GM21390 (cell line): ENCODE results near the gene ZIM2.
"Not testable (repeated sequence)": the region's sequence is repeated elsewhere in the genome, so short reads cannot be mapped to it uniquely, and the experiment has no call there.

Source experiments
- ATAC-seq: cut with Tn5 transposase; IDR thresholded peaks from one replicate; pipeline ENCODE4 v1.9.1; 2021; ENCODE audit not compliant: unreplicated experiment

The ZIM2 gene

GRCh38 chr19:56840451-56841192 is at the start of gene ZIM2, which contains the start of gene PEG3:
ZIM2 (minus strand) TSS chr19:56840726; CDS start chr19:56824277, 16,449 bp downstream.
PEG3 (minus strand) TSS chr19:56840726; CDS start chr19:56824655, 16,071 bp downstream.
- no peak for ATAC-seq

DNA sequence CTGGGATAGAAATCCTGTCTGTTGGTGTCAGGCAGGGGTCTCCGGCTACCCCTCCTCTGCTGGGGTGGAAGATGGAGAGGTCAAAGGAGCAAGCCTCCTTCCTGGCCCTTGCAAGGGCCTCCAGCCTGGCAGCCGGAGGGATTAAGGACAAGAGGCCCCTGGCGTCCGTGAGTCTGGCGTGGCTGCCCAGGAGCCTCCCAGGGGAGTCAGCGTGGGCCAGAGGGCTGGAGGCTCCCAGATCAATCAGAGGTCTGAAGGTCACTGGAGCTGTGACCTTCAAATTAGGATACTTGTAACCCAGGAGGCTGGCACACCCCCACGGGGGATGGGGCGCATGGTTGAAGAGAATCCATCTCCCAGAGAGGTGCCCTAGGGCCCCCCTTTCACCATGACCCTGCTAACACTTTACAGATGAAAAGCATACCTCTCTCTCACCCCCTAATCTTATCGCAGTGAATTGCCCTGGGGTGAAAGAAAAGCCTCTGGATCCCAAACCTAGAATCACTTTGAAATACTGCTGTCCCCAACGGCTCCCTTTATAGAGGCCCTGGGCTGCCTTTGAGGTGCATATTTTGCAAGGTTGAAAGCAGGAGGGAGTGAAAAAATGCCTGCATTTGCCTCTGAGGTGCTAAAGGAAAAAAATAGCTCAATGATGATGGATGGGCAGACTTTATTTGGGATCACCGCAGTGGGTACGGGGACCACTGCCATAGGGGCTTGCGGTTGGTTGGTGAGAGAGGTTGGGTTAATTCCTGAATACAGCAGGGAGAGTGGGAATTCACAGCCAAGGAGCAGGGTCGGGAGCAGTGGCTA is 44.9 kb upstream of the ZIM2 start:
- ATAC-seq, result no peak

DNA sequence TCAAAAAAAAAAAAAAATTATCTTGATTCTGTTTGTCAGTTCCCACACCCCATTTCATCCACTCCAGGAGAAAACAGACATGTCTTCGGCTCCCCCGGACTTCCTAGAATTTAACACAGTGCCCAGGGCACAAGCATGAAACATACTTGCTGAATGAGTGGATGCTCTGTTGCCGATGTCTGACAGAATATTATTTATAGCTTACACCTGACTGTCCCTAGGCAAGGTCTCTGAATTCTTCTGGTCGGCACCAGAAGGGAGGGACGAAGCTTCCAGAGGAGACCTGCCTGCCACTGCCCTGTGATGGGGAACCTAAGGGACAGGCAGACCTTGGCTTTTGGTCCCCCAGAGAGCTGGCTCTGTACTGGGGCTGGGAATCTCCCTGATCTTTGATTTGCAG is 43.9 kb upstream of the ZIM2 start:
- ATAC-seq, result no peak

DNA sequence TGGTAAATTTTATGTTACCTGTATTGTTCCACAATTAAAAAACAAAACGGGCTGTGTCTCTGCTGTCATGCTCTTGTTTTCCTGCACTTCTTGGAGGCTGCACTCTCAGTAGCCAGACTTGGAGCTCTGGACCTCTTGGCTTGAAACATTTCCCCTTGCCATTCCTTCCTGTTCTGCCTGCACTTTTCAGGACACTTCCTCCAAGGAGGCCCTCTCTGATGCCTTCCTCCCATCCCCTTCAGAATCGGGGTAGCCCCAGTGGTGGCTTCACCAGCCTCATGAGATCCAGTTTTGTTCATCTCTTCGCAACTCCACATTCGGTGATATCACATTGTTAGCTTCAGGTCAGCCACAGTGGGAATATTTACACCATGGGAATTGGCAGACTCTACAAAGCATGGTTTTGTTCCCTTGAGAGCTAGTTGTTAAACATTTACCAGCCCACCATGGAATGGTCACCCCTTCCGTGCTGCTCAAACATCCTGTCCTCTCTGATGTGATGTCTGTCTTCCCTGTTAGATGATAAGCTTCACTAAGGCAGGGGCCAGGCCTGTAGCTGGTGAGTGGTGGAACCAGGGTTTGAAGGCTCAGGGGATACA is 40.2 kb upstream of the ZIM2 start:
- no peak for ATAC-seq

DNA sequence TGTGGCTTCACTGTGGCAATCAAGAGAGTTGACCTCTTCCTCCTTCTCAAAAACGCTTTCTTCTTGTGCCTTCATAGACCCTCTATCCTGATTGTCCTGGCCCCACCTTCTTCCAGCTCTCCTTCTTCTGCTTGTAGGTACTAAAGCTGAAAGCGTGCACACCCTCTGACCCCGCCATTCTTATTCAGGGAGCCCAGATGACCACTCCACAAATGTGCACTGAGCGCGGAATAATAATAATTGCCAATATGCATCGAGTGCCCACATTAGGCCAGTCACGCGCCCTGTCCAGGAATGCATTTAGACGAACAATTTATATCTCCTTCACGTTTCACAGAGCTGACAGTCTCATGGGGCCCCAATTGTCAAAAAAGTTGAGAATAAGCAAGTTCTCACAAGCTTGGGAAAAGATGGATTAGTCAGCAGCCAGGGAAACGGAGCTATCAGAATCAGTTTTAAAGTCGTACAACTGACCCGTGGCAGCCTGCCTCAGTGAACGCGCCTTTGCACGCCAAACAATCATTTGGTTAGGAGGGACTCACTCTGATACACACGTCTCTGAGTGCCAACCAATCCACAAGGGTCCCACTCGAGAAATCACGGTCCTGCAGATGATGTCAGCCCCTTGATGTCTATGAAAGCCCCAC is 36.7 kb upstream of the ZIM2 start:
- no peak for ATAC-seq

DNA sequence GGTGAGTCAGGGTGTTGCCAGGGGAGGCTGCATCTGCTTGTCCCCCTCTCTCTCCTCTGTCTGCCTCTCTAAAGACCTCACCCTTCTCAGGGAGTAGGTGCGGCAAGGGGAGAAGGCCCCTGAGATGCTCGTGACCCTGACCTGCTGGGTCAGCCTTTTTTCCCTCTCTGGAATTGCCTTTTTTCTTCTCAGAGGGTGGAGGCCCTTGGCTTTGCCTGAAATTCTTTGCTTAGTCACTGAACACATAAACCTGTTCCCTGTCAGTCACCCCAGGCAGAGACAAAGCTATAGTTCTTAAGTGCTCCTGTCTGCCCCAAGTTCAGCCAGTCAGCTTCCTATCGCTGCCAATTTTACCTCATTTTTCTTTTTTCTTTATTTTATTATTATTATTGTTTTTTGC is 35.2 kb upstream of the ZIM2 start:
- no peak for ATAC-seq

GRCh38 chr19:56874530-56874929 is 34.0 kb upstream of the ZIM2 start:
- ATAC-seq, result no peak

DNA sequence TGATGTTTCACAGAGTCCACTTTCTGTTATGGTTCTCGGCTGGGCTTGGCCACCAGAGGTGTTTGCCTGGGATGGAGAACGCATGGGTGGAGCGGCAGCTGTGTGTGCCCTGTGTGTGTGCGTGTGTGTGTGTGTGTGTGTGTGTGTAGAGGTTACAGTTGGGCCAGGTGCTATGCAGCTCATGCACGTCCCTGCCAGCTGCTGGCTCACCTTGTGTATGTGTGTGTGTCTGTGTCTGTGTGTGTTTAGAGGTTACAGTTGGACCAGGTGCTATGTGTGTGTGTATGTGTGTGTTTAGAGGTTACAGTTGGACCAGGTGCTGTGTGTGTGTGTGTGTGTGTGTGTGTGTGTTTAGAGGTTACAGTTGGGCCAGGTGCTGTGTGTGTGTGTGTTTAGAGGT is 33.0 kb upstream of the ZIM2 start:
- ATAC-seq, result no peak

GRCh38 chr19:56869886-56870285 is 29.4 kb upstream of the ZIM2 start:
- ATAC-seq, result no peak

DNA sequence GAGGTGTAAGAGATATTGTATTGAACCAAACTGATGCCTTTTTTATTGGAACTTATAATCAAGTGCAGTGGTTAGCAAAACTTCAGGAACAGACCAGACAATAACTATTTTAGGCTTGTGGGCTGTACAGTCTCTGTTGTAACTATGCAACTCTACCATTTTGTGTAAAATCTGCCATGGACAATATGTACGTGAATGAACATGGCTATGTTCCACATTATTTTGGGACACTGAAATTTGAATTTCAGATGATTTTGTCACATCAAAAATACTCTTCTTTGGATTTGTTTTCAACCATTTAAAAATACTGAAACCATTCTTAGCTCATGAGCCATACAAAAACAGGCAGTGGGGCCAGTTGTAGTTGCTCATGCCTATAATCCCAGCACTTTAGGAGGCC is 27.9 kb upstream of the ZIM2 start:
- ATAC-seq, result no peak

- no peak for ATAC-seq
Measured at GRCh38 chr19:56866538-56866937, 26.0 kb upstream of the ZIM2 start.

GRCh38 chr19:56864443-56865125 is 24.1 kb upstream of the ZIM2 start:
- ATAC-seq, result no peak

DNA sequence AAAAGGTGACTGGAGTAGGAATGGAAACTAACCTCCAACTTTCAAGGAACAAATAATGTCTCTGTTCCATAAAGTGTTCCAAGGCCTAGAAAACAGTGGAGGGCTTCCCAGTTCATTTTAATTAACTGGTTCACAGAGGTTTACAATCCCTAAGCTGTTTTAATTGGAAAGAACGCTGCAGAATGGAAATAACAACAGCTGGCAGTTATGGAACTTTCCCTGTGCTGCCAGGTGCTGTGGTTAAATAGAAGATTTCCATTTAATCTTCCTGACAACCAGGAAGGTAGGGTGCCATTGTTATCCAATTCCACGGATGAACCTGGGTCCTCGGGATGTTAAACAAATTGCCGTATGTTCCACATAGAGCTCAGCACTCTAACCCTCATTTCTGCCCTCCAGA is 22.2 kb upstream of the ZIM2 start:
- no peak for ATAC-seq

- ATAC-seq, result not testable (repeated sequence)
Measured at GRCh38 chr19:56860409-56860808, 19.9 kb upstream of the ZIM2 start.

GRCh38 chr19:56858026-56858425 is 17.5 kb upstream of the ZIM2 start:
- no peak for ATAC-seq

DNA sequence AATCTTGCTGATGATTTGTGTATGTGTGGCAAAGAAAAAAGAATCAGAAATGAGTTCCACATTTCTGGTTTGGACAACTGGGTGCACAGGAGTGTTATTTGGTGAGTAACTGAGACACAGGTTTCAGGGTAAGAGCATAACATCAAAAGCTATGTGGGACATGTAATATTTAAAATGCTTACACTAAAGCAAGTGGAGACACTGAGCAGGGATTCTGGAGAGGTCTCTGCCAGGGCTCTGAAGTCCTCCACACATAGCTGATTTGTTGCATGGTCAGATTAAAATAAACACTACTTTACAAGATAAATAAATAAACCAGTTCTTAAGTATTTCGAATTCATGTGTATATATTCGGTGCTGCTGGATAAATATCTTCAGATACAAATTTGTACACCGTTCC is 16.3 kb upstream of the ZIM2 start:
- ATAC-seq, result no peak

DNA sequence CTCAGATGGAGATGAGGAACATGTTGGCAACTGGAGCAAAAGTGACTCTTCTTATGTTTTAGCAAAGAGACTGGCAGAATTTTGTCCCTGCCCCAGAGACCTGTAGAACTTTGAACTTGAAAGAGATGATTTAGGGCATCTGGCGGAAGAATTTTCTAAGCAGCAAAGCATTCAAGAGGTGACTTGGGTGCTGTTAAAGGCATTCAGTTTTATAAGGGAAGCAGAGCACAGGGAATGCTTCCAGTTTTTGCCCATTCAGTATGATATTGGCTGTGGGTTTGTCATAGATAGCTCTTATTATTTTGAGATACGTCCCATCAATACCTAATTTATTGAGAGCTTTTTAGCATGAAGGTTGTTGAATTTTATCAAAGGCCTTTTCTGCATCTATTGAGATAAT is 11.8 kb upstream of the ZIM2 start:
- ATAC-seq, result not testable (repeated sequence)

DNA sequence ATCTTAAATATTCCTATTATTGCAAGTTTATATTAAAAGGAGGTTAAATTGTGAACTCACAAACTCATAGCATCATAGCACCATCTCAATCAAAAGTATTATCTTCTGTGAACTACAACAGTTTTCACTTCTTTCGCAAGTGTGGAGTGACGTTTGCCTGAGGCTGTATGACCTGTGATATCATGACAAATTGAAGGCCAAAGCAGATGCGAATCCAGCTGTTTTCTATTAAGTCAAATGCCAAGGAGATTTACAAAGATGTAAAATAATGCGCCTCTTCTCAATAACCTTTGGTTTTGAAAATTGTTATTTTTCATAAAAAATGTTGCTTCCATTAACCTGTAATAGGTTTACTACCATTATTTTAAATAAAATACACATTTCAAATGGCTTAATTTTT is 7.6 kb upstream of the ZIM2 start:
- ATAC-seq, result no peak

DNA sequence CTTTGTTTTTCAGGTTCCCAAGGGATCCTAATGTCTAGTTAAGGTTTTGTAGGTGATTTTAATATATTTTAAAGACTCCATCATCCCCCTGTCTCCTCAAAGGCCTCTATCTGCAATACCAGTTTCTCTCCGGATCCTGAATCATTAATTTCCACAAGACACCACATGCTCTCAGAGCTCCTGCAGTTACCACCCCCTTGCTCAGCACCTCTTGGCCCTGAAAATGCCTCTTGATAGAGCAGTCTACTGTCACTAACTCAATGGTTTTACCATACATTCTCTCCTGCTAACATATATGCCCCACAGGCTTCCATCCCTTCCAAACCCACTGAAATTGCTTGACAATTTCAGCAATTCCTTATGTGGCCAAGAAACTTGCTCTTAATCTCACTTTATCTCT is 1.9 kb upstream of the ZIM2 start:
- ATAC-seq, result no peak

DNA sequence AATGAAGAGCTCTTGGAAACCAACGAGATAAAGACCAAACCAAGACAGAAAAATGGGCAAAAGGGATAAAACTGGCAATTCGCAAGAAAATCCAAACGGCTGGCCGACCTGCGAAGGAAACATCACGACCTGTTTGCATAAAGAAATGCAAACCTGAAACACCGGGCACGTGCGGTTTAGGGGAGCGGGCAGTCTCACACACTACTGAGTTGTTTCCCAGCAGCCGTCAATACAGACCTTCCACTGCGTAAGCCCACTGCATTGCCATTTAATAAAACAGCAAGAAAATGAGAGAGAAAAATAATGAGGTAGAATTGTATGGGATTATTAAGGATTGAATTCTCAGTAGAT is 642 bp upstream of the ZIM2 start:
- no peak for ATAC-seq
